NB4 (cell line): ENCODE results near the gene SNRK.

ENCODE experiments used
- DNase-seq: peaks from one replicate; pipeline ENCODE4 v3.0.0; 2010; ENCODE audit warnings: low read depth
- H3K4me3 ChIP-seq: one replicate; pipeline ENCODE4 v1.5.1; 2011; ENCODE audit warnings: mild to moderate bottlenecking, low read depth, low read length, moderate library complexity
- CTCF ChIP-seq: IDR thresholded peaks from one replicate; pipeline ENCODE4 v1.5.1; 2012; ENCODE audit warnings: low read depth, low read length
- MAX ChIP-seq: IDR thresholded peaks from 2 replicates; pipeline ENCODE4 v1.6.1; 2011; ENCODE audit warnings: low read depth, low read length
- MYC ChIP-seq: IDR thresholded peaks from 2 replicates; pipeline ENCODE4 v1.6.1; 2011; ENCODE audit warnings: low read depth, low read length
- POLR2A ChIP-seq: IDR thresholded peaks from 2 replicates; pipeline ENCODE4 v1.6.1; 2011; ENCODE audit warnings: mild to moderate bottlenecking; ENCODE audit not compliant: insufficient read length; ENCODE audit errors: extremely low read depth

The SNRK gene

GRCh38 chr3:43302116-43302880 is 16.0 kb downstream of the SNRK start:
- DNase-seq, result no peak
- H3K4me3 ChIP-seq, result no peak overlapping the region
- TF ChIP-seq MAX (no peak), CTCF (no peak), MYC (no peak), POLR2A (no peak)

GRCh38 chr3:43304126-43304525 is 17.8 kb downstream of the SNRK start:
- no peak overlapping the region for H3K4me3 ChIP-seq
- no peak for DNase-seq
- TF ChIP-seq POLR2A (no peak), CTCF (no peak)

GRCh38 chr3:43307226-43307625 is 20.9 kb downstream of the SNRK start:
- no peak for TF ChIP-seq MAX
- no peak for TF ChIP-seq MYC
- TF ChIP-seq CTCF, result no peak
- TF ChIP-seq POLR2A, result no peak
- H3K4me3 ChIP-seq, result no peak overlapping the region
- no peak for DNase-seq

GRCh38 chr3:43307649-43308048 is 21.3 kb downstream of the SNRK start:
- TF ChIP-seq MYC, result no peak
- TF ChIP-seq CTCF, result no peak
- no peak for DNase-seq
- H3K4me3 ChIP-seq, result no peak overlapping the region

- no peak for DNase-seq
- no peak for TF ChIP-seq MAX
- TF ChIP-seq MYC, result no peak
- no peak for TF ChIP-seq CTCF
- TF ChIP-seq POLR2A, result no peak
- H3K4me3 ChIP-seq, result no peak overlapping the region
Measured at GRCh38 chr3:43309372-43310305, 23.3 kb downstream of the SNRK start.
